ENCODE data around the gene UNC45B.
"Not testable (repeated sequence)": the region's sequence is repeated elsewhere in the genome, so short reads cannot be mapped to it uniquely, and the experiment has no call there.

UNC45B gene

GRCh38 chr17:35166526-35166925, 18.9 kb downstream of the UNC45B start:
- DNase-seq = no peak
- intact Hi-C loops (cut with DNase I) = no loop called here

DNA sequence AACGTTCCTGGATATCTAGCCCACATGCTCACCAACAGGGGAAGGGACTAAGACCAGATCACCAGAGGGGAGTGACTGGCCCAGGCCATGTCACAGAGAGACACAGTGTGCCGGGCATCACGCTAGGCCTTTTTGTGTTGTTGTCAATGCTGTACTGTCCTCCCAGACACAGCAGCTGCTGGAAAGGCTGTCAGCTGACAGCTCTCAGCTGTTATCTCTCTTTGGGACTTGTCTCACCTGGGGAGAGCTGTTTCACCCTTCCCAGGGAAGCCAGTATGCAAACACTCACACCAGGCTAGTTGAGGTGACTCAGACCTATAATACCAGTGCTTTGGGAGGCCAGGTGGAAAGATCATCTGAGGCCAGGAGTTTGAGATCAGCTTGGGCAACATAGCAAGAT, 19.4 kb downstream of the UNC45B start:
- peak in 1 of 10 donors; percentile 50 for DNase-seq
- intact Hi-C loops (cut with DNase I) = no loop called here

- intact Hi-C loops (cut with DNase I) = no loop called here
- DNase-seq = no peak
Measured at GRCh38 chr17:35167666-35168065, 20.0 kb downstream of the UNC45B start.

DNA sequence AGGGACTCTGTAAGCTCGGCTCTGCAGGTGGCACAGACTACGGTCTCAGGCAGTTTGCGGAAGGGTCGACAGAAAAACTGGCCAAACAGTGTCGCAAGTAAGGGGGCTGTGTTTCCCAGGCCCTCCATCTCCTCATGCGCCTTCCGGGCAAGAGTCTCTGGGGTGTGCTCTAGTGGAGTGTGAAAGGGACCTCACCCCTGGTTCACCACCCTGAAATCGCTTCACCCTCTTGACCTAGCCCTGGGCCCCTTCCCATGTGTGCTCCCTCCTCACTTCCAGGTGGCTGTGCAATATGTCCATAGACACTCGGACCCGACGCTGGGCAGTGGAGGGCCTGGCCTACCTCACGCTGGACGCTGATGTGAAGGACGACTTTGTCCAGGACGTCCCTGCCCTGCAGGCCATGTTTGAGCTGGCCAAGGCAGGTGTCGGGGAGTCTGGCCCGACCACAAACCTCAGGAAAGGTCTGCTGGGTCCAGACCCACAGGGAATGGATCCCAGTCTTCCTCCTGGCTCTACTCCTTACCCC, 22.3 kb downstream of the UNC45B start:
- DNase-seq = no peak
- intact Hi-C loops (cut with DNase I) = loop anchor here (5.0 kb wide), 1 partner anchor 367 kb away; the partner anchor contains the start of gene SLFN12L

DNA sequence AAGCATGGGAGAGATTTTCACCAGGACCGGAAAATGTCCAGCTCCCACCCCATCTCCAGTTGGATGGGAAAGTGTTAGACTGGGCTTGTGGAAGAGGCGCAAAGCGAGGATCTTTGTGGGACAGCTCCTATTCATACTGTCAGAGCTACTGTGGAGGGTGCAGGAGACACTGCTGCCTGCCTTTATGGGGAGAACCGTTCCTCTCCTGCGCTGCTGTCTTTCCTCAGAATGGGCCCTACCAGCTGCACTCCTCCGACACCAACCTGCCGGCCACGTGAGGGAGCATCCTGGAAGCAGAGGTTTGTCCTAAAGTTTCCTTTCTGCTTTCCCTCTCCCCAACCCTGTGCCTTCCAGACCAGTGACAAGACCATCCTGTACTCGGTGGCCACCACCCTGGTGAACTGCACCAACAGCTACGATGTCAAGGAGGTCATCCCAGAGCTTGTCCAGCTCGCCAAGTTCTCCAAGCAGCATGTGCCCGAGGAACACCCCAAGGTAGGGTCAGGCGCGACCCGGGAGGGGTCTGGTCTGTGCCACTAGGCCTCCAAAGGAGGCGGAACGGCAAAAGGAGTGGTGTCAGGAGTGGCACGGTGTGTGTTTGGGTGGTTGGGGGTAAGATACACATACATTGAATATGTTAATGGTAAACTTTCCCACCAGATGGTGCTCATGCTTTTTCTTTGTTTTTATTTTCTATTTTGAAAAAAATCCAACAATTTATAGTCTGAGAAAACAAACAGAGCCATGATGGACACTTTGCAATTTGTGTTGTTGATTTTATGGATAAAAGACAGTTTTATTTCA, 23.6 kb downstream of the UNC45B start:
- intact Hi-C loops (cut with DNase I) = loop anchor here (5.0 kb wide), 1 partner anchor 366 kb away; the partner anchor contains the start of gene SLFN12L

DNA sequence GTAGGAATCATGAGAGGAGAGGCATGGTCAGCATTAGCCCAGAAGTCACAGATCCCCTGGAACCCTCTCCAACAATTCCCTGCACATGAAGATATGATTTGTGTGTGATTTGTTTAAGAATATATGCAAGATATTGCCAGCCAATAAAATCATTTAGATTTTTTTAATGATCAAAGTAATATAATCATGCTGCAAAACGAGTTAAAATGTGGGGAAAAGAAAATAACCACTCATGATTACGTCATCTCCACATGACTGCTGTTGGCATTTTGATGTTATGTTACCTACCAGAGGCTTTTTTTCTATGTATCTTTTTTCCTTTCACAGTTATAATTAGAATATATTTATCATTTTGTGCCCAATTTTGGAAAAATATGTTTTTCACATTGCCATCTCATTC, 24.2 kb downstream of the UNC45B start:
- no peak for DNase-seq
- intact Hi-C loops (cut with DNase I) = loop anchor here (5.0 kb wide), 1 partner anchor 365 kb away; the partner anchor contains the start of gene SLFN12L

More for the DNA sequence above, 23.6 kb downstream of the UNC45B start:
- peak in 1 of 10 donors; percentile 73 for DNase-seq

DNA sequence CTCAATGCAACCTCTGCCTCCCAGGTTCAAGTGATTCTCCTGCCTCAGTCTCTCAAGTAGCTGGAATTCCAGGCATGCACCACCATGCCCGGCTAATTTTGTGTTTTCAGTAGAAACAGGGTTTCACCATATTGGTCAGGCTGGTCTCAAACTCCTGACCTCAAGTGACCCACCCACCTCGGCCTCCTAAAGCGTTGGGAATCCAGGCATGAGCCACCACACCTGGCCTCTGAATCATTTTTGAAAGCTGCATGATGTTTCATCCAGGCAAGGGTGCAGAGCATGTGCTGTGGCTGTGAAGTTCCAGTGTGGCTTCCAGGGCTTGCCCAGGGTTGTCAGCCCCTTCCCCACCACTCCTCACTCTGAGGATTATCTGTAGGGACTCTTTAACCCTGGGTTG, 24.7 kb downstream of the UNC45B start:
- intact Hi-C loops (cut with DNase I) = loop anchor here (5.0 kb wide), 1 partner anchor 365 kb away; the partner anchor contains the start of gene SLFN12L
- not testable (repeated sequence) for DNase-seq

DNA sequence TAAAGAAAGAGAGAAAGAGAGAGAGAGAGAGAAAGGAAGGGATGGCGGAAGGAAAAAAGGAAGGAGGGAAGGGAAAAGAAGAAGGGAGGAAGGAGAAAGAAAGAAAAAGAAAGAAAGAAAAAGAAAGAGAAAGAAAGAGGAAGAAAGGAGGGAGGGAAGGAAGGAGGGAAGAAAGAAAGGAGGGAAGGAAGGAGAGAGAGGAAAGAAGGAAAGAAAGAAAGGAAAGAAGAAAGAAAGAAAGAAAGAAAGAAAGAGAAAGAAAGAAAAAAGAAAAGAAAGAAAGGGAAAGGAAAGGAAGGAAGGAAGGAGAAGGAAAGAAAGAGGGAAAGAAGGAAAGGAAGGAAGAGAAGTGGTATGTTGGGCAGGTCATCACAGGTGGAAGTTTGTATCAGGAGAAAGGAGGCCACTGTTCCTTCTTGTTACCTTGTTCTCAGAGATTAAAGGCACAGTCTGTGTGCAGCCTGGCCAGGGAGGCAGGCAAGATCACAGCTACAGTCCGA, 27.3 kb downstream of the UNC45B start:
- intact Hi-C loops (cut with DNase I) = loop anchor here (5.0 kb wide), 1 partner anchor 362 kb away; the partner anchor contains the start of gene SLFN12L
- no peak for DNase-seq

- intact Hi-C loops (cut with DNase I) = no loop called here
- DNase-seq = no peak
Measured at GRCh38 chr17:35175638-35176415, 28.2 kb downstream of the UNC45B start.

GRCh38 chr17:35176897-35177296, 29.3 kb downstream of the UNC45B start:
- intact Hi-C loops (cut with DNase I) = no loop called here
- peak in 1 of 10 donors; percentile 42 for DNase-seq

DNA sequence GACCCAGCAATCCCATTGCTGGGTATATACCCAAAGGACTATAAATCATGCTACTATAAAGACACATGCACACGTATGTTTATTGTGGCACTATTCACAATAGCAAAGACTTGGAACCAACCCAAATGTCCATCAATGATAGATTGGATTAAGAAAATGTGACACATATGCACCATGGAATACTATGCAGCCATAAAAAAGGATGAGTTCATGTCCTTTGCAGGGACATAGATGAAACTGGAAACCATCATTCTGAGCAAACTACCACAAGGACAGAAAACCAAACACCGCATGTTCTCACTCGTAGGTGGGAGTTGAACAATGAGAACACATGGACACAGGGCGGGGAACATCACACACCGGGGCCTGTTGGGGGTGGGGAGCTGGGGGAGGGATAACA, 31.8 kb downstream of the UNC45B start:
- intact Hi-C loops (cut with DNase I); DNase-seq: not testable (repeated sequence)

- intact Hi-C loops (cut with DNase I) = no loop called here
- DNase-seq = no peak
Measured at GRCh38 chr17:35183332-35183731, 35.7 kb downstream of the UNC45B start.

GRCh38 chr17:35184274-35184673, 36.7 kb downstream of the UNC45B start:
- intact Hi-C loops (cut with DNase I) = no loop called here
- no peak for DNase-seq

- intact Hi-C loops (cut with DNase I) = no loop called here
- DNase-seq = no peak
Measured at GRCh38 chr17:35185849-35186248, 38.2 kb downstream of the UNC45B start.

- no peak for DNase-seq
- intact Hi-C loops (cut with DNase I) = no loop called here
Measured at GRCh38 chr17:35187481-35187880, 39.9 kb downstream of the UNC45B start.

DNA sequence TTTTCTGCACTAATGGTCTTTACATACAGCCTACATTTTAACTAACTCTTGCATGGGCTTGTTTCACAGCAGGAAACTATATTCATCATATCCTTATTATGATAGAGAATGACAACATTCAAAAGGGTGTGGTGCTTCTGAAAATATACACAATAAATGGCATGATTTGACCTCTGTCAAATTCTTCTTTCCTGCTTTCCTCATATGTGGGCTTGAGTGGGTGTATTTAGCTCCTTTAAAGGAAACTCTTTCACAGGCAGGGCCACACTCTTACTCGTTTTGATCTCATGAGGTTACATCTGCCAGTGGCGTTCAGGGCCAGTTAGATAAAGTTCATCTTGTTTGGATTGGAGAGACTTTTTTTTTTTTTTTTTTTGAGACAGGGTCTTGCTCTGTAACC, 40.5 kb downstream of the UNC45B start:
- no peak for DNase-seq
- intact Hi-C loops (cut with DNase I) = no loop called here

GRCh38 chr17:35189291-35189690, 41.7 kb downstream of the UNC45B start:
- intact Hi-C loops (cut with DNase I) = no loop called here
- DNase-seq = no peak

DNA sequence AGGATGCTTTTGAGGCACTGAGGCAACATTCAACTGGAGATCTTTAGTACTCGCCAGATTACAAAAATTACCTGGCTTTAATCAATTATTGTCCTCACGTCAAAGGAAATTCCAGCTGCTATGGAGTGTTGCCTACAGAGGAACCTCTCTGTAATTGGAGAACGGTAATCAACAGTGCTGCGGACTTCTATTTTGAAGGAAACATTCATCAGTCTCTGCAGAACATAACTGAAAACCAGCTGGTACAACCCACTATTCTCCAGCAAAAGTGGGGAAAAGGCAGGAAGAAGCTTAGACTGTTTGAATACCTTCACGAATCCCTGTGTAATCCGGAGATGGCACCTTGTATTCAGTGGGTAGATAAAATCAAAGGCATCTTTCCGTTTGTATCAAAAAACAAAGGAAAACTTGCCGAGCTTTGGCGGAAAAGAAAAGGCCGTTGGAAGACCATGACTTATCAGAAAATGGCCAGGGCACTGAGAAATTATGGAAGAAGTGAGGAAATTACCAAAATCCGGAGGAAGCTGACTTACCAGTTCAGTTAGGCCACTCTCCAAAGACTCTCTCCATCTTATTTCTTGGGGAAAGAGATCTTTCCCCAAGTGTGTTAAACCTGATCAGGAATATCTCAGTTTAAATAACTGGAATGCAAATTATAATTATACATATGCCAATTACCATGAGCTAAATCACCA, 43.5 kb downstream of the UNC45B start:
- intact Hi-C loops (cut with DNase I) = no loop called here
- no peak for DNase-seq

DNA sequence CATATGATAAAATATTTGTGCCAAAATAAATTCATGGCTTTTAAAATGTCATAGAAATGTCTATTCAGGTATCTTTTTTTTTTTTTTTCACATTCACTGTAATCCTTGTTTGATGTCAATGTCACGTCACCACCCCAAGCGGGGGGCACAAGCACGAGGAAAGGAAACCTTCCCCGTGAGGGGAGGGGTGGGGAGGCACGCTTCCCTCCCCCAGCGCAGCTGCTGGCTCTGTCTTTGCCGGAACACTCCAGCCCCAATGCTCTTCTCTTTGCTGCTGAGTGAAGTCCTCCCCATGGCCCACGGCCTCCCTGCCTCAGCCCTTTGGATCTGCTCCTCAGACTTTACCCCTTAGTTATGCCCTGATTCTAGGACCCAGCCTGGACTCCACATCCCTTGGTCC, 45.1 kb downstream of the UNC45B start:
- intact Hi-C loops (cut with DNase I) = no loop called here
- no peak for DNase-seq

DNA sequence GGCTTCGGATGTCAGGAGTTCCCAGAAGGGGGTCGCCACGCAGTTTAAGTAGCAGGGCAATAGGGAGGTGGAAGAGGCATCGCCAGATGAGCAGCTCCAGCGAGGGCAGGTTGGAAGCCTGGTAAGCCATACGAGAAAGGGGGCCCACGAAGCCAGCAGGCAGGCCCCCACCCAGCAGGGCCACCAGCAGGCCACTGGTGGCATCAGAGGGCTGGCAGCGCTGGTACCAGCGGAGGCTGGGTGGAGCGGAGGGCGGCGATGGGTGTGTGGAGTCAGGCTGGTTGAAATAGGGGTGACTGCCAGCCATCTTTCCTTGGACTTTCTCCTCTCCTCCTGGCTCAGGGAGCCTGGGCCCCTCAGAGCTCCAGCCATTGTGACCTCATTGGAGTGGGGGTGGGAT, 46.4 kb downstream of the UNC45B start, which contains the start of gene SLC35G3:
TSS of gene SLC35G3 (minus strand) at position 393 of the 400 bp plus-strand sequence. CDS start at position 307, 86 bp downstream.
- DNase-seq; intact Hi-C loops (cut with DNase I): not testable (repeated sequence)
